Fibroblast of lung (primary cell): ENCODE data around the gene CHST9. TPM values are rescaled to one million over a fixed set of nuclear protein-coding genes. Genes with fewer than 3 reads are reported as not detected.

ENCODE experiments used
- DNase-seq, 2 donors: peaks; one replicate each; pipeline versions ENCODE4 v3.0.0 to v3.0.0-alpha.2; 2010; ENCODE audit warnings: low read depth in 2 of 2
- H2AFZ ChIP-seq: 2 replicates; pipeline ENCODE4 v1.5.1; 2012; ENCODE audit warnings: low read length, control low read depth, inconsistent platforms
- H3K27ac ChIP-seq: 2 replicates; pipeline ENCODE4 v1.5.1; 2011; ENCODE audit warnings: low read length, control low read depth; ENCODE audit not compliant: insufficient read depth
- H3K27me3 ChIP-seq: 2 replicates; pipeline ENCODE4 v1.5.1; 2011; ENCODE audit warnings: mild to moderate bottlenecking, low read length; ENCODE audit not compliant: control insufficient read depth, insufficient read depth
- H3K36me3 ChIP-seq: 2 replicates; pipeline ENCODE4 v1.5.1; 2011; ENCODE audit warnings: low read length; ENCODE audit not compliant: control insufficient read depth, insufficient read depth
- H3K4me1 ChIP-seq: 2 replicates; pipeline ENCODE4 v1.5.1; 2011; ENCODE audit warnings: low read length; ENCODE audit not compliant: control insufficient read depth, insufficient read depth; ENCODE audit errors: extremely low read depth
- H3K4me2 ChIP-seq: 2 replicates; pipeline ENCODE4 v1.5.1; 2011; ENCODE audit warnings: low read length, control low read depth; ENCODE audit not compliant: insufficient read depth; ENCODE audit errors: extremely low read depth
- H3K4me3 ChIP-seq, 4 experiments: fragments of 200-600 bp in 1 of 4; sonication (generic) in 1 of 4; replicated peaks in 1 of 4; 2 replicates each; pipeline ENCODE4 v1.5.1; 2011 to 2016; ENCODE audit warnings: low read length in 4 of 4, low read depth in 3 of 4, mild to moderate bottlenecking in 3 of 4, control low read depth in 2 of 4, inconsistent platforms in 1 of 4, mixed read lengths in 1 of 4; ENCODE audit not compliant: insufficient read depth in 1 of 4; ENCODE audit errors: control extremely low read depth in 1 of 4
- H3K79me2 ChIP-seq: 2 replicates; pipeline ENCODE4 v1.5.1; 2012; ENCODE audit warnings: mild to moderate bottlenecking, low read length, inconsistent platforms; ENCODE audit not compliant: control insufficient read depth, insufficient read depth
- H3K9ac ChIP-seq: 2 replicates; pipeline ENCODE4 v1.5.1; 2011; ENCODE audit warnings: mild to moderate bottlenecking, low read length, control low read depth; ENCODE audit not compliant: insufficient read depth
- H3K9me3 ChIP-seq: 2 replicates; pipeline ENCODE4 v1.5.1; 2012; ENCODE audit warnings: low read depth, low read length; ENCODE audit not compliant: control insufficient read depth, insufficient read depth
- H4K20me1 ChIP-seq: 2 replicates; pipeline ENCODE4 v1.5.1; 2011; ENCODE audit warnings: low read length; ENCODE audit not compliant: control insufficient read depth, insufficient read depth; ENCODE audit errors: extremely low read depth
- CTCF ChIP-seq, 2 donors: IDR thresholded peaks in 1 of 2; conservative IDR thresholded peaks in 1 of 2; 1 replicate in 1 of 2; 2 replicates in 1 of 2; pipeline ENCODE4 v1.5.1; 2011 to 2012; ENCODE audit warnings: low read length in 2 of 2, control low read depth in 1 of 2, inconsistent platforms in 1 of 2, low read depth in 1 of 2, mild to moderate bottlenecking in 1 of 2
- EZH2 ChIP-seq: IDR thresholded peaks from 2 replicates; pipeline ENCODE4 v1.5.1; 2012; ENCODE audit warnings: low read length, control low read depth, mild to moderate bottlenecking; ENCODE audit errors: missing control alignments
- polyA plus RNA-seq, 2 donors: library from polyadenylated mRNA; depleted of rRNA in 1 of 2; stranded (reverse) in 1 of 2; unstranded in 1 of 2; fragments of >200 nt; gene quantifications; 2 replicates each; pipeline ENCODE4 v1.2.1, GENCODE V29; 2011 to 2012; ENCODE audit warnings: missing spikeins in 1 of 2
- total RNA-seq: library from RNA; depleted of rRNA; stranded (reverse); fragments of >200 nt; gene quantifications from 2 replicates; pipeline ENCODE4 v1.2.1, GENCODE V29; 2014

CHST9 gene
- total and polyA plus RNA-seq, 2 donors (not counting 1 experiment from before 2014, with no cell fraction given): not detected

GRCh38 chr18:26920644-26921043, 264.5 kb downstream of the CHST9 start:
- no peak overlapping the region for H3K4me2 ChIP-seq
- no peaks in the 10 kb centered on the region for H3K4me1 ChIP-seq
- H3K79me2 ChIP-seq: no peaks in the 10 kb centered on the region
- H3K36me3 ChIP-seq: no peaks in the 10 kb centered on the region
- H3K4me3 ChIP-seq: no peak overlapping the region
- no peak for DNase-seq
- no peak overlapping the region for H2AFZ ChIP-seq
- no peaks in the 10 kb centered on the region for H4K20me1 ChIP-seq
- no peak overlapping the region for H3K27ac ChIP-seq
- H3K9me3 ChIP-seq: no peaks in the 10 kb centered on the region
- no peak overlapping the region for H3K9ac ChIP-seq
- TF ChIP-seq CTCF (conservative IDR thresholded peaks at IDR 0.05 in 1 of 2, IDR thresholded peaks at IDR 0.05 in 1 of 2; ENCODE audit: low read depth in 1 of 2, low read length in 2 of 2): no peak
- TF ChIP-seq EZH2: no peak
- H3K27me3 ChIP-seq: no peaks in the 10 kb centered on the region

- Histone ChIP-seq H2AFZ (no peak overlapping the region), H3K36me3 (no peaks in the 10 kb centered on the region), H3K4me3 (no peak overlapping the region), H3K9me3 (no peaks in the 10 kb centered on the region), H3K4me1 (no peaks in the 10 kb centered on the region), H4K20me1 (no peaks in the 10 kb centered on the region), H3K9ac (no peak overlapping the region), H3K27ac (no peak overlapping the region), H3K27me3 (no peaks in the 10 kb centered on the region), H3K4me2 (no peak overlapping the region), H3K79me2 (no peaks in the 10 kb centered on the region)
- peak in 1 of 2 donors; percentile 3 for DNase-seq
- TF ChIP-seq EZH2 (no peak), CTCF (conservative IDR thresholded peaks at IDR 0.05 in 1 of 2, IDR thresholded peaks at IDR 0.05 in 1 of 2; ENCODE audit: low read depth in 1 of 2, low read length in 2 of 2) (no peak)
These were observed 265.5 kb downstream of the CHST9 start for GRCh38 chr18:26919627-26920026.

DNA sequence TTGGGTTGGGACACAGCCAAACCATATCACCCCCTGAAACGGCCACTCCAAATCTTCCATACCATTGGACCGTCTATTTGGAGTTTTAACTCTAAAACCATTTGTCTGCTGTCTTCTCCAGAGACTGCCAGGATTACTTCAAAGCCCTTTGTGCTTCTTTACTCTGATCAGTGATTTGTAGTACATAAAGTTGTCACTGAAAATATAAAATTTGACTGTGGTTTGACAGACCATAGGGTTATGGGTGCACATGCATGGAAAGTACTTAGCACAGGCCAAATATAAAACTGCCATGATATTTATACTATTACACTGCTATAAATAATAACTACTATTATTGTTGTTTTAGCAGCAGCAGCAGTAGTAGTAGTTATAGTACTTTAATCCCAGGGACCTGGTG, 265.9 kb downstream of the CHST9 start:
- Histone ChIP-seq H3K4me1 (no peaks in the 10 kb centered on the region), H3K4me3 (no peak overlapping the region), H4K20me1 (no peaks in the 10 kb centered on the region), H3K9me3 (no peaks in the 10 kb centered on the region), H3K4me2 (no peak overlapping the region), H3K27me3 (no peaks in the 10 kb centered on the region), H3K79me2 (no peaks in the 10 kb centered on the region), H2AFZ (no peak overlapping the region), H3K9ac (no peak overlapping the region), H3K27ac (no peak overlapping the region), H3K36me3 (no peaks in the 10 kb centered on the region)
- no peak for DNase-seq
- TF ChIP-seq CTCF (conservative IDR thresholded peaks at IDR 0.05 in 1 of 2, IDR thresholded peaks at IDR 0.05 in 1 of 2; ENCODE audit: low read depth in 1 of 2, low read length in 2 of 2): no peak
- TF ChIP-seq EZH2: no peak
